Liver (tissue), 9 donors: ENCODE results near the gene KIAA0753. TPM values are rescaled to one million over a fixed set of nuclear protein-coding genes. Genes with fewer than 3 reads are reported as not detected.
A peak's percentile ranks its signal among the peaks of the same experiment; 100 is the strongest.

Source experiments
- DNase-seq: peaks from one replicate; pipeline ENCODE4 v3.0.0-alpha.2; 2017; ENCODE audit warnings: low spot score
- H3K27ac ChIP-seq, 2 donors: one replicate each; pipeline ENCODE4 v1.7.0; 2013; ENCODE audit warnings: inconsistent platforms in 2 of 2, low read length in 2 of 2, control low read depth in 1 of 2, low read depth in 1 of 2, mild to moderate bottlenecking in 1 of 2
- H3K27me3 ChIP-seq, 4 donors: one replicate each; pipeline versions ENCODE4 v1.6.1 to v1.7.0; 2013; ENCODE audit warnings: low read length in 3 of 4, inconsistent platforms in 1 of 4, mild to moderate bottlenecking in 1 of 4, moderate library complexity in 1 of 4; ENCODE audit not compliant: control insufficient read depth in 4 of 4, insufficient read depth in 4 of 4
- H3K36me3 ChIP-seq, 4 donors: one replicate each; pipeline versions ENCODE4 v1.6.1 to v1.7.0; 2013; ENCODE audit warnings: low read length in 3 of 4, mild to moderate bottlenecking in 3 of 4, low read depth in 1 of 4, moderate library complexity in 1 of 4; ENCODE audit not compliant: control insufficient read depth in 4 of 4, insufficient read depth in 3 of 4
- H3K4me1 ChIP-seq, 4 donors: one replicate each; pipeline versions ENCODE4 v1.6.1 to v1.7.0; 2013; ENCODE audit warnings: low read length in 3 of 4, mild to moderate bottlenecking in 3 of 4, moderate library complexity in 1 of 4; ENCODE audit not compliant: control insufficient read depth in 4 of 4, insufficient read depth in 4 of 4
- H3K4me3 ChIP-seq, 3 donors: one replicate each; pipeline versions ENCODE4 v1.6.1 to v1.7.0; 2013; ENCODE audit warnings: low read length in 3 of 3, control low read depth in 1 of 3, low read depth in 1 of 3, mild to moderate bottlenecking in 1 of 3
- H3K9ac ChIP-seq, 2 donors: one replicate each; pipeline ENCODE4 v1.7.0; 2013; ENCODE audit warnings: low read length in 2 of 2, mild to moderate bottlenecking in 2 of 2, moderate library complexity in 2 of 2, control low read depth in 1 of 2, low read depth in 1 of 2
- H3K9me3 ChIP-seq, 4 donors: one replicate each; pipeline versions ENCODE4 v1.6.1 to v1.7.0; 2013; ENCODE audit warnings: low read length in 3 of 4; ENCODE audit not compliant: control insufficient read depth in 4 of 4
- FOXA2 ChIP-seq: IDR thresholded peaks from 2 replicates; pipeline ENCODE4 v1.6.1; 2016; ENCODE audit warnings: antibody characterized with exemption
- GABPA ChIP-seq, 2 donors: IDR thresholded peaks in 1 of 2; conservative IDR thresholded peaks in 1 of 2; 2 replicates each; pipeline ENCODE4 v1.6.1; 2016; ENCODE audit warnings: antibody characterized with exemption in 2 of 2, mild to moderate bottlenecking in 1 of 2, moderate library complexity in 1 of 2
- HNF4A ChIP-seq, 2 donors: conservative IDR thresholded peaks; 2 replicates each; pipeline ENCODE4 v1.6.1; 2016; ENCODE audit warnings: antibody characterized with exemption in 2 of 2, mild to moderate bottlenecking in 2 of 2
- HNF4G ChIP-seq: IDR thresholded peaks from 2 replicates; pipeline ENCODE4 v1.6.1; 2016; ENCODE audit warnings: antibody characterized with exemption
- JUND ChIP-seq, 2 donors: IDR thresholded peaks; 2 replicates each; pipeline ENCODE4 v1.6.1; 2016; ENCODE audit warnings: antibody characterized with exemption in 2 of 2
- NR2F2 ChIP-seq: IDR thresholded peaks from 2 replicates; pipeline ENCODE4 v1.6.1; 2016; ENCODE audit warnings: antibody characterized with exemption
- RXRA ChIP-seq, 2 donors: IDR thresholded peaks; 2 replicates each; pipeline ENCODE4 v1.6.1; 2017 to 2018; ENCODE audit warnings: antibody characterized with exemption in 2 of 2, mild to moderate bottlenecking in 1 of 2
- SP1 ChIP-seq: IDR thresholded peaks from 2 replicates; pipeline ENCODE4 v1.6.1; 2018; ENCODE audit warnings: antibody characterized with exemption, mild to moderate bottlenecking
- TAF1 ChIP-seq: conservative IDR thresholded peaks from 2 replicates; pipeline ENCODE4 v1.6.1; 2016; ENCODE audit warnings: antibody characterized with exemption, mild to moderate bottlenecking
- YY1 ChIP-seq: IDR thresholded peaks from 2 replicates; pipeline ENCODE4 v1.6.1; 2016; ENCODE audit warnings: antibody characterized with exemption, mild to moderate bottlenecking
- WGBS: extraction: QIAGEN DNeasy Blood & Tissue Kit; methylation state at CpG from one replicate; pipeline ENCODE4 v1.1.7; 2013; 5-methylcytosine and 5-hydroxymethylcytosine counted together
- polyA plus RNA-seq, 2 donors: library from polyadenylated mRNA; stranded (reverse) in 1 of 2; unstranded in 1 of 2; fragments of 200-250 nt in 1 of 2; fragments of >200 nt in 1 of 2; fragmentation: Nextera tagmentation in 1 of 2; extraction: Ambion mirVana in 1 of 2; gene quantifications; one replicate each; pipeline versions ENCODE4 v1.2.1 to v1.2.3, GENCODE V29; 2013 to 2015
- total RNA-seq, 2 donors: library from RNA; depleted of rRNA; stranded (reverse); fragments of >200 nt; gene quantifications; one replicate each; pipeline ENCODE4 v1.2.3, GENCODE V29; 2014
- TF ChIP-seq, protein P1 (sequence below): IDR thresholded peaks from 2 replicates; pipeline ENCODE4 v1.6.1; 2016; ENCODE audit warnings: antibody characterized with exemption
- TF ChIP-seq, protein P2 (sequence below): IDR thresholded peaks from 2 replicates; pipeline ENCODE4 v1.6.1; 2016; ENCODE audit warnings: antibody characterized with exemption, mild to moderate bottlenecking
- TF ChIP-seq, protein P3 (sequence below): IDR thresholded peaks from 2 replicates; pipeline ENCODE4 v1.6.1; 2016; ENCODE audit warnings: antibody characterized with exemption
- TF ChIP-seq, protein P4 (sequence below): fragments of 150-350 bp; IDR thresholded peaks from 2 replicates; pipeline ENCODE4 v1.5.1; 2017; ENCODE audit warnings: improper control_type of control experiment, low read depth, low read length; ENCODE audit not compliant: missing input control
- donor health status: healthy.
- donor health status: healthy.
- donor health status: healthy.
- donor health status: healthy.
- donor health status: healthy.

Gene KIAA0753
- total and polyA plus RNA-seq, 4 donors, result 2.0 to 5.9 (median 3.0) TPM

DNA sequence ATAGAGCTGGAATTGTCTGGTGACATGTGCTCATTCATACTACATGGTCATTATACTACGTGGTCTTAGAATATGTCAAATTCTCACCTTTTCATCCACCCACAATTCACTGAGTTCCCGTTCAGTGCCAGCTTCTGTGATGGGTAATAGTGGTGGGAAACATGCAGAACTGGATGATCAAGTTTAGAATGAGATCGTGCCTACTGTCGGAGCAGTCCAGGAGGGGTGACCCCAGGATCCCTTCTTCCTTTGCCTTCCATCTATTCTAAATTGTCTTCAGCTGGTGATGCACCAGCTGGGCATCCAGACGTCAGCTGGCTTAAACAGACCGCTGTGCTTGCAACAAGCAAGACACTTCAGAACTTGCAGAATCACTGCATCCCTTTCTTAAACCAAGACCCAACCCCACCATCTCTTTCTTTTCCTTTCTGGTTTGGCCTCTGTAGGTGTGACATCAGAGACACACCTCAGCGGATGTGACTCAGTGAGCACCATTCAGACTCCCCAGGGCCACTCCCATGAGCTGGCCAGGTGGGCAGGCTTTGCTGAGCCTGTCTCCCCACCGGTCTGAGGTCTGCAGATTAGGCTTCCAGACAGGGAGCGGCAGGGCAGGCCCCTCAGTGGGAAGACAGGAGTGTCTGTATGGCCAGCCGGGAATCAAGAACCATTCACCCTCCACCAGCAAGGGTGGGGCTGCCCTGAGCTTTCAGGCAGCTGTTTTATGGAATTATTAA, 29.1 kb upstream of the KIAA0753 start:
- TF ChIP-seq RXRA (IDR thresholded peaks at IDR 0.05) (no peak), HNF4A (conservative IDR thresholded peaks at IDR 0.05) (no peak), TAF1 (no peak), FOXA2 (no peak), GABPA (IDR thresholded peaks at IDR 0.05 in 1 of 2, conservative IDR thresholded peaks at IDR 0.05 in 1 of 2) (no peak), HNF4G (no peak)
- TF ChIP-seq, protein P1, sequence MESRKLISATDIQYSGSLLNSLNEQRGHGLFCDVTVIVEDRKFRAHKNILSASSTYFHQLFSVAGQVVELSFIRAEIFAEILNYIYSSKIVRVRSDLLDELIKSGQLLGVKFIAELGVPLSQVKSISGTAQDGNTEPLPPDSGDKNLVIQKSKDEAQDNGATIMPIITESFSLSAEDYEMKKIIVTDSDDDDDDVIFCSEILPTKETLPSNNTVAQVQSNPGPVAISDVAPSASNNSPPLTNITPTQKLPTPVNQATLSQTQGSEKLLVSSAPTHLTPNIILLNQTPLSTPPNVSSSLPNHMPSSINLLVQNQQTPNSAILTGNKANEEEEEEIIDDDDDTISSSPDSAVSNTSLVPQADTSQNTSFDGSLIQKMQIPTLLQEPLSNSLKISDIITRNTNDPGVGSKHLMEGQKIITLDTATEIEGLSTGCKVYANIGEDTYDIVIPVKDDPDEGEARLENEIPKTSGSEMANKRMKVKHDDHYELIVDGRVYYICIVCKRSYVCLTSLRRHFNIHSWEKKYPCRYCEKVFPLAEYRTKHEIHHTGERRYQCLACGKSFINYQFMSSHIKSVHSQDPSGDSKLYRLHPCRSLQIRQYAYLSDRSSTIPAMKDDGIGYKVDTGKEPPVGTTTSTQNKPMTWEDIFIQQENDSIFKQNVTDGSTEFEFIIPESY, result no peak
- WGBS, result 87% methylated on average over 10 of the region's 10 CpGs
- Histone ChIP-seq H3K9me3 (no peaks in the 10 kb centered on the region), H3K4me1 (peaks cover 2 to 12% (median 9%) of the 10 kb centered on the region in 4 donors), H3K9ac (no peak overlapping the region), H3K36me3 (no peaks in the 10 kb centered on the region), H3K27me3 (no peaks in the 10 kb centered on the region), H3K27ac (no peak overlapping the region), H3K4me3 (no peak overlapping the region)
- DNase-seq, result no peak

DNA sequence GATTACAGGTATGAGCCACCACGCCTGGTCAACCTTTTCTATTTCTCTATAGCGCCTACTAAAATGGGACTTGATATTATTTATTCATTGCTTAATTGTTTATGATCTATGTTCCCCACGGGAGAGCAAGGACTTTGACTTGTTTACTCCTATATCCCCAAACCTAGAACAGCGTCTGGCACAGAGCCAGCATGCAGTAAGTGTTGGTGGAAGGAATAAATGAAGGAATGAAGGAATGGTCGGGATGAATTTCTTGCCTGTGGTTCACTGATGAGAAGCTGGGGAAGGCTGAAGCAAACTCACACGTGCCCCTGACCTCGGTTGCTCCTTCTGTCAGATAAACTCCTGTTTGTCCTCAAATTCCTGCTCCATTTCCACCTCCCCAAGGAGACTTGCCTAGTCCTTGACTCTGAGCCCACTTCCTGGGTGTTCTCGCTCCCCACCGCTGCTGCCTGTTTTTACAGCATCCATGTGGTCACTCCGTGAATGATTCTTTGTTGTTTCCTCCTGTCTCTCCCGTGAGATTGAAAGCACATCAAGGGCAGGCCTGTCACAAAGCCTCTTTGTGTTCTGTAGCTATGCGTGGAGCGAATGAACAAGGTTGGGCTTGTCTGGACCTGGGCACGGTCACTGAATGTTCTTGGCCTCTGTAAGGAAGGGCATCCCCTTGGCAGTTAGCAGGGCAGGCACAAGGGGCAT, 28.4 kb upstream of the KIAA0753 start:
- no peaks in the 10 kb centered on the region for H3K27me3 ChIP-seq
- H3K9me3 ChIP-seq, result no peaks in the 10 kb centered on the region
- H3K4me1 ChIP-seq, result peaks cover 2 to 12% (median 9%) of the 10 kb centered on the region in 4 donors
- 75% methylated on average over 14 of the region's 14 CpGs for WGBS
- DNase-seq, result no peak
- H3K9ac ChIP-seq, result no peak overlapping the region
- H3K4me3 ChIP-seq, result no peak overlapping the region
- no peaks in the 10 kb centered on the region for H3K36me3 ChIP-seq
- no peak overlapping the region for H3K27ac ChIP-seq
- TF ChIP-seq HNF4A (conservative IDR thresholded peaks at IDR 0.05), result peak in 1 of 2 donors; percentile 9
- no peak for TF ChIP-seq YY1

DNA sequence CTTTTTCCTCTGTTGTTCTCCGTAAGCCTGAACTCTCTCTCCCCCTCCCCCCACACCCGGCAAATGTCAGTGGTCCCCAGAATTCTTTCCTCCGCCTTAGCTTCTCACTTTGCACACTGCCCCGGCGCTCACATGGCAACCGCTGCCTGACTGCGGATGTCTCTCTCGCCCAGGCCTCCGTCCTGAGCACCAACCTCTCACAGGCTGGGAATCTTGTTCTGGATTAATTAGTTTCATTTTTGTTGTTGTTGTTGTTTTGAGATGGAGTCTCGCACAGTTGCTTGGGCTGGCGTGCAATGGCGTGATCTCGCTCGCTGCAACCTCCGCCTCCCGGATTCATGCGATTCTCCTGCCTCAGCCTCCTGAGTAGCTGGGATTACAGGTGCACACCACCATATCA, 27.7 kb upstream of the KIAA0753 start:
- no peak for DNase-seq
- 92% methylated on average over 17 of the region's 17 CpGs for WGBS

More for the DNA sequence above, 27.7 kb upstream of the KIAA0753 start:
- Histone ChIP-seq H3K27ac (no peak overlapping the region), H3K4me1 (peaks cover 2 to 12% (median 9%) of the 10 kb centered on the region in 4 donors), H3K36me3 (no peaks in the 10 kb centered on the region), H3K4me3 (no peak overlapping the region), H3K27me3 (no peaks in the 10 kb centered on the region), H3K9ac (no peak overlapping the region), H3K9me3 (no peaks in the 10 kb centered on the region)
- TF ChIP-seq, protein P1, result no peak
- TF ChIP-seq, protein P2, sequence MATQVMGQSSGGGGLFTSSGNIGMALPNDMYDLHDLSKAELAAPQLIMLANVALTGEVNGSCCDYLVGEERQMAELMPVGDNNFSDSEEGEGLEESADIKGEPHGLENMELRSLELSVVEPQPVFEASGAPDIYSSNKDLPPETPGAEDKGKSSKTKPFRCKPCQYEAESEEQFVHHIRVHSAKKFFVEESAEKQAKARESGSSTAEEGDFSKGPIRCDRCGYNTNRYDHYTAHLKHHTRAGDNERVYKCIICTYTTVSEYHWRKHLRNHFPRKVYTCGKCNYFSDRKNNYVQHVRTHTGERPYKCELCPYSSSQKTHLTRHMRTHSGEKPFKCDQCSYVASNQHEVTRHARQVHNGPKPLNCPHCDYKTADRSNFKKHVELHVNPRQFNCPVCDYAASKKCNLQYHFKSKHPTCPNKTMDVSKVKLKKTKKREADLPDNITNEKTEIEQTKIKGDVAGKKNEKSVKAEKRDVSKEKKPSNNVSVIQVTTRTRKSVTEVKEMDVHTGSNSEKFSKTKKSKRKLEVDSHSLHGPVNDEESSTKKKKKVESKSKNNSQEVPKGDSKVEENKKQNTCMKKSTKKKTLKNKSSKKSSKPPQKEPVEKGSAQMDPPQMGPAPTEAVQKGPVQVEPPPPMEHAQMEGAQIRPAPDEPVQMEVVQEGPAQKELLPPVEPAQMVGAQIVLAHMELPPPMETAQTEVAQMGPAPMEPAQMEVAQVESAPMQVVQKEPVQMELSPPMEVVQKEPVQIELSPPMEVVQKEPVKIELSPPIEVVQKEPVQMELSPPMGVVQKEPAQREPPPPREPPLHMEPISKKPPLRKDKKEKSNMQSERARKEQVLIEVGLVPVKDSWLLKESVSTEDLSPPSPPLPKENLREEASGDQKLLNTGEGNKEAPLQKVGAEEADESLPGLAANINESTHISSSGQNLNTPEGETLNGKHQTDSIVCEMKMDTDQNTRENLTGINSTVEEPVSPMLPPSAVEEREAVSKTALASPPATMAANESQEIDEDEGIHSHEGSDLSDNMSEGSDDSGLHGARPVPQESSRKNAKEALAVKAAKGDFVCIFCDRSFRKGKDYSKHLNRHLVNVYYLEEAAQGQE, result no peak
- TF ChIP-seq, protein P3, sequence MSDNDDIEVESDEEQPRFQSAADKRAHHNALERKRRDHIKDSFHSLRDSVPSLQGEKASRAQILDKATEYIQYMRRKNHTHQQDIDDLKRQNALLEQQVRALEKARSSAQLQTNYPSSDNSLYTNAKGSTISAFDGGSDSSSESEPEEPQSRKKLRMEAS, result no peak
- TF ChIP-seq NR2F2 (no peak), GABPA (IDR thresholded peaks at IDR 0.05 in 1 of 2, conservative IDR thresholded peaks at IDR 0.05 in 1 of 2) (no peak), JUND (IDR thresholded peaks at IDR 0.05) (no peak), SP1 (no peak), HNF4G (no peak)
- TF ChIP-seq, protein P4, sequence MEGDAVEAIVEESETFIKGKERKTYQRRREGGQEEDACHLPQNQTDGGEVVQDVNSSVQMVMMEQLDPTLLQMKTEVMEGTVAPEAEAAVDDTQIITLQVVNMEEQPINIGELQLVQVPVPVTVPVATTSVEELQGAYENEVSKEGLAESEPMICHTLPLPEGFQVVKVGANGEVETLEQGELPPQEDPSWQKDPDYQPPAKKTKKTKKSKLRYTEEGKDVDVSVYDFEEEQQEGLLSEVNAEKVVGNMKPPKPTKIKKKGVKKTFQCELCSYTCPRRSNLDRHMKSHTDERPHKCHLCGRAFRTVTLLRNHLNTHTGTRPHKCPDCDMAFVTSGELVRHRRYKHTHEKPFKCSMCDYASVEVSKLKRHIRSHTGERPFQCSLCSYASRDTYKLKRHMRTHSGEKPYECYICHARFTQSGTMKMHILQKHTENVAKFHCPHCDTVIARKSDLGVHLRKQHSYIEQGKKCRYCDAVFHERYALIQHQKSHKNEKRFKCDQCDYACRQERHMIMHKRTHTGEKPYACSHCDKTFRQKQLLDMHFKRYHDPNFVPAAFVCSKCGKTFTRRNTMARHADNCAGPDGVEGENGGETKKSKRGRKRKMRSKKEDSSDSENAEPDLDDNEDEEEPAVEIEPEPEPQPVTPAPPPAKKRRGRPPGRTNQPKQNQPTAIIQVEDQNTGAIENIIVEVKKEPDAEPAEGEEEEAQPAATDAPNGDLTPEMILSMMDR, result no peak
